ENCODE results near the gene C4orf46.

- TF ChIP-seq CTCF (IDR thresholded peaks at IDR 0.05; ENCODE audit: insufficient read depth, low read depth, low read length): no peak
- TF ChIP-seq EZH2 (IDR thresholded peaks at IDR 0.05; ENCODE audit: insufficient read depth, low read length): no peak
These were observed 43.2 kb upstream of the C4orf46 start for GRCh38 chr4:158714937-158715336.

All from astrocyte (in vitro differentiated cells and primary cell).